Measurements from ENCODE around the gene CCDC85B. TPM values are rescaled to one million over a fixed set of nuclear protein-coding genes. Genes with fewer than 3 reads are reported as not detected.
A peak's percentile ranks its signal among the peaks of the same experiment; 100 is the strongest.

Gene CCDC85B
- total RNA-seq, 2 donors from 2014 or later = 115 to 172 TPM

- Histone ChIP-seq H3K9me3 (no peaks in the 10 kb centered on the region), H3K36me3 (no peaks in the 10 kb centered on the region), H3K27ac (no peak overlapping the region), H3K4me3 (no peak overlapping the region), H3K4me1 (peaks cover 0 to 14% of the 10 kb centered on the region in 2 donors), H3K27me3 (no peaks in the 10 kb centered on the region)
- TF ChIP-seq CTCF (IDR thresholded peaks at IDR 0.05) = no peak
- no peak for DNase-seq (ENCODE audit: low spot score)
These were observed 13.2 kb downstream of the CCDC85B start for GRCh38 chr11:65903715-65904114.

DNA sequence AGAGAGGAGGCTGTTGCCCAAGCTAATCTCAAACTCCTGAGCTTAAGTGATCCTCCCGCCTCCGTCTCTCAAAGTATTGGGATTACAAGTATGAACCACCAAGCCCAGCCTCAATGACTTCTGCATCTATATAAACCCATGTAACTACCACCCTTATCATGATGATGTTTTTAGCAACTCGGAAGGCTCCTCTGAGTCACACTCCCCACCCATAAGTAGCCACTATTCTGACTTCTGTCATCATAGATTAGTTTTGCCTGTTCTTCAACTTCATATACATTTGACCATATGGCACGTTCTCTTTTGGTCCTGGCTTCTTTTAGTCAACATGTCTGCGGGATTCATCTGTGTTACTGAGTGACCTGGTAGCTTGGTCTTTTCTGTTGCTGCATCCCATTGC is 16.1 kb downstream of the CCDC85B start:
- no peak for DNase-seq (ENCODE audit: low spot score)
- Histone ChIP-seq H3K4me3 (no peak overlapping the region), H3K36me3 (no peaks in the 10 kb centered on the region), H3K4me1 (peaks cover 0 to 5% of the 10 kb centered on the region in 2 donors), H3K27ac (no peak overlapping the region), H3K27me3 (no peaks in the 10 kb centered on the region), H3K9me3 (no peaks in the 10 kb centered on the region)
- no peak for TF ChIP-seq CTCF (IDR thresholded peaks at IDR 0.05)

DNA sequence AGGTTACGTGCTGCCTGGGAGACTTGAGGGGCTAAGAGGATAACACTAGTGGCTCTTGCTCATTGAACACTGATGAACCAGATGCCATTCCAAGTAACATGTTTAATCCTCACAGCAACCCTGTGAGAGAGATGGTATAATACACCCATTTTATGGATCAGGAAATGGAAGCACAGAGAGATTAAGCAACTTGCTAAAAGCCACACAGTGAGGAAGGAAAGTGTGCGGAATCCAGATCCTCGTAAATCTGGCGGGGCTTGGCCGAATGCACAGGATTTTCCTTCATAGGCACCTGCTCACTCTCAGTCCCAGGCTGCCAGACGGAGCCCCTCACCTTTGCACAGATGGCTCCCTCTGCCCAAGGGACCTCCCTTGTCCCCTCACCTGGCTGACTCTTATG is 17.4 kb downstream of the CCDC85B start:
- no peaks in the 10 kb centered on the region for H3K9me3 ChIP-seq
- no peak for DNase-seq (ENCODE audit: low spot score)
- H3K36me3 ChIP-seq = no peaks in the 10 kb centered on the region
- H3K4me1 ChIP-seq = peaks cover 0 to 13% of the 10 kb centered on the region in 2 donors
- no peaks in the 10 kb centered on the region for H3K27me3 ChIP-seq
- H3K27ac ChIP-seq = no peak overlapping the region
- TF ChIP-seq CTCF (IDR thresholded peaks at IDR 0.05) = no peak
- H3K4me3 ChIP-seq = no peak overlapping the region

GRCh38 chr11:65911682-65912568 is 21.5 kb downstream of the CCDC85B start:
- Histone ChIP-seq H3K4me3 (no peak overlapping the region), H3K4me1 (peaks cover 0 to 36% of the 10 kb centered on the region in 2 donors), H3K9me3 (no peaks in the 10 kb centered on the region), H3K27me3 (no peaks in the 10 kb centered on the region), H3K36me3 (no peaks in the 10 kb centered on the region), H3K27ac (no peak overlapping the region)
- TF ChIP-seq CTCF (IDR thresholded peaks at IDR 0.05) = peak in 1 of 2 donors; percentile 54
- no peak for DNase-seq (ENCODE audit: low spot score)

- H3K27ac ChIP-seq = no peak overlapping the region
- no peak for DNase-seq (ENCODE audit: low spot score)
- no peaks in the 10 kb centered on the region for H3K27me3 ChIP-seq
- TF ChIP-seq CTCF (IDR thresholded peaks at IDR 0.05) = no peak
- no peaks in the 10 kb centered on the region for H3K36me3 ChIP-seq
- no peaks in the 10 kb centered on the region for H3K9me3 ChIP-seq
- no peak overlapping the region for H3K4me3 ChIP-seq
- H3K4me1 ChIP-seq = peaks cover 0 to 45% of the 10 kb centered on the region in 2 donors
These were observed 22.4 kb downstream of the CCDC85B start for GRCh38 chr11:65912845-65913244.
